GM10248 (cell line): Measurements from ENCODE around the gene ERI3.

Experiments
- CTCF ChIA-PET: fragments of 300-600 bp; sonication (Branson Sonifier 250); formaldehyde crosslinking; extraction: SDS; loops from one replicate; lab custom pipeline; 2021; ENCODE audit warnings: antibody characterized with exemption; lab: Yijun Ruan, JAX
- POLR2A ChIA-PET: fragments of 350-650 bp; sonication (Branson Sonifier 250); formaldehyde crosslinking; extraction: SDS; loops from one replicate; lab custom pipeline; 2020; ENCODE audit warnings: antibody characterized with exemption; lab: Yijun Ruan, JAX
- DNase-seq: peaks from one replicate; pipeline ENCODE4 v3.0.0; 2012; ENCODE audit errors: extremely low spot score
- CTCF ChIP-seq: IDR thresholded peaks from 2 replicates; pipeline ENCODE4 v1.5.1; 2012; ENCODE audit warnings: mild to moderate bottlenecking, low read depth; ENCODE audit errors: extremely low read depth, missing control alignments, control extremely low read depth

Gene ERI3

GRCh38 chr1:44332505-44332904 lies 22.6 kb downstream of the ERI3 start:
- ChIA-PET POLR2A (no interaction called here), CTCF (interaction anchor here (0.9 to 1.4 kb wide), 2 partner anchors 10 to 114 kb away, joined by 3 read pairs; no protein-coding TSS in a partner anchor)

GRCh38 chr1:44330935-44331334 lies 24.1 kb downstream of the ERI3 start:
- no peak for TF ChIP-seq CTCF
- POLR2A ChIA-PET: no interaction called here
- no peak for DNase-seq

More at GRCh38 chr1:44332505-44332904, 22.6 kb downstream of the ERI3 start:
- DNase-seq: no peak
- TF ChIP-seq CTCF: no peak

GRCh38 chr1:44328671-44329416 lies 26.2 kb downstream of the ERI3 start:
- POLR2A ChIA-PET: no interaction called here
- DNase-seq: no peak
- TF ChIP-seq CTCF: no peak
- CTCF ChIA-PET: interaction anchor here (1.0 to 2.3 kb wide), 4 partner anchors 9 to 110 kb away, joined by 3 to 10 read pairs (median 6); no protein-coding TSS in a partner anchor

More at GRCh38 chr1:44330935-44331334, 24.1 kb downstream of the ERI3 start:
- CTCF ChIA-PET: interaction anchor here (0.9 to 1.4 kb wide), 2 partner anchors 12 to 113 kb away, joined by 3 read pairs; no protein-coding TSS in a partner anchor

GRCh38 chr1:44327679-44328491 lies 27.2 kb downstream of the ERI3 start:
- CTCF ChIA-PET: interaction anchor here (1.0 to 2.3 kb wide), 6 partner anchors 8 to 109 kb away, joined by 3 to 10 read pairs (median 3); no protein-coding TSS in a partner anchor
- POLR2A ChIA-PET: no interaction called here
- no peak for DNase-seq

GRCh38 chr1:44326821-44327465 lies 28.1 kb downstream of the ERI3 start:
- TF ChIP-seq CTCF: no peak
- no peak for DNase-seq
- ChIA-PET CTCF (interaction anchor here (1.0 to 2.3 kb wide), 4 partner anchors 9 to 19 kb away, joined by 3 to 8 read pairs (median 3); no protein-coding TSS in a partner anchor), POLR2A (no interaction called here)

More at GRCh38 chr1:44327679-44328491, 27.2 kb downstream of the ERI3 start:
- no peak for TF ChIP-seq CTCF
